ENCODE results near the gene FOSB.

The FOSB gene

DNA sequence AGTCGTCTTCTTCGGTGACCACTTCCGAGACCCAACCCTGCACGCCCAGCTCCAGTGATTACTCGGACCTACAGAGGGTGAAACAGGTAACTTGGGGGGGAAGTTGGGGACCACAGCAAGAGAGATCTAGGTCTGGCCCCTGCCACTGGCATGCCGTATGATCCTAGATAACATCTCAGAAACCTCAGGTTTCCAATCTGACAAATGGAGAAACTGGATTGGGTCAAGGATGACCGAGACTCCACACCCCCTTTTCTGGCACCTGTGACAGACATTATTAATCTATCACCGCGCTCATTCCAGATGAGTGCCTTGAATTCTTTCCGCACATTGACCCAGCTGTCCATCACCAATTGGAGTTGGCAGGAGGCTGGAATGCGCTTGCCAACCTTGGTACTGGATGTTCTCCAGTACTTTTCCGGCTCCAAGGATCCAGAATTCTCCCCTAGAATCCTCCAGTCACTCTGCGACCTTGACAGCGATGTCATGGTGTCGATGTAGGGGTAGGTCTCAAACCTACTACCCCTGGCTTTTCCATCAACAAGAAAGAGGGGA lies 56.9 kb downstream of the FOSB start:
- no peak for DNase-seq (ENCODE audit: low read depth)
